Caco-2 (cell line): ENCODE measurements around the gene GFPT2. TPM values are rescaled to one million over a fixed set of nuclear protein-coding genes. Genes with fewer than 3 reads are reported as not detected.

Source experiments
- BruUV-seq: library from RNA; stranded (reverse); fragments of 400-500 nt; replicated peaks from 2 replicates; lab custom pipeline; 2021; lab: Mats Ljungman, UMichigan
- CTCF ChIA-PET: fragments of 300-600 bp; sonication (Branson Sonifier 250); formaldehyde crosslinking; loops from one replicate; lab custom pipeline; 2022; ENCODE audit warnings: antibody characterized with exemption; lab: Charles Lee
- POLR2A ChIA-PET: fragments of 300-600 bp; sonication (Branson Sonifier 250); formaldehyde crosslinking; loops from one replicate; lab custom pipeline; 2022; ENCODE audit warnings: antibody characterized with exemption; lab: Charles Lee
- DNase-seq, 2 experiments: peaks; one replicate each; pipeline versions ENCODE4 v3.0.0 to v3.0.0-alpha.2; 2020 to 2022
- H3K27me3 ChIP-seq: replicated peaks from 2 replicates; pipeline ENCODE4 v1.6.0; 2011; ENCODE audit warnings: low read length; ENCODE audit not compliant: control insufficient read depth, insufficient read depth
- H3K36me3 ChIP-seq: 2 replicates; pipeline ENCODE4 v1.5.1; 2011; ENCODE audit warnings: low read length; ENCODE audit not compliant: control insufficient read depth, insufficient read depth
- H3K4me1 ChIP-seq: fragments of 250-450 bp; sonication (Bioruptor Pico); 2 replicates; pipeline ENCODE4 v1.5.1; 2020; ENCODE audit warnings: mild to moderate bottlenecking
- H3K4me3 ChIP-seq: 2 replicates; pipeline ENCODE4 v1.5.1; 2011; ENCODE audit warnings: low read depth, mild to moderate bottlenecking, control low read depth, low read length
- H3K9me3 ChIP-seq: fragments of 250-450 bp; sonication (Bioruptor Pico); 2 replicates; pipeline ENCODE4 v1.5.1; 2020; ENCODE audit warnings: mild to moderate bottlenecking, moderate library complexity
- H3K27ac Mint-ChIP-seq: one replicate; pipeline ENCODE4 v1.8.0; 2022; ENCODE audit warnings: mixed read lengths; ENCODE audit not compliant: unreplicated experiment
- H3K27me3 Mint-ChIP-seq: one replicate; pipeline ENCODE4 v1.8.0; 2022; ENCODE audit warnings: mixed read lengths; ENCODE audit not compliant: insufficient read depth, unreplicated experiment
- H3K36me3 Mint-ChIP-seq: one replicate; pipeline ENCODE4 v1.8.0; 2022; ENCODE audit warnings: mild to moderate bottlenecking, mixed read lengths; ENCODE audit not compliant: insufficient read depth, unreplicated experiment
- H3K4me1 Mint-ChIP-seq: one replicate; pipeline ENCODE4 v1.8.0; 2022; ENCODE audit warnings: low read depth, mixed read lengths; ENCODE audit not compliant: unreplicated experiment
- H3K4me3 Mint-ChIP-seq: one replicate; pipeline ENCODE4 v1.8.0; 2022; ENCODE audit warnings: mild to moderate bottlenecking, moderate library complexity, mixed read lengths; ENCODE audit not compliant: unreplicated experiment
- H3K9me3 Mint-ChIP-seq: one replicate; pipeline ENCODE4 v1.8.0; 2022; ENCODE audit warnings: mixed read lengths; ENCODE audit not compliant: unreplicated experiment
- intact Hi-C: fragments of 100-400 bp; cut with micrococcal nuclease; formaldehyde crosslinking; loops from one replicate; pipeline ENCODE4 v1.10.0; 2022; ENCODE audit not compliant: unreplicated experiment
- total RNA-seq: library from RNA; stranded (reverse); gene quantifications from 2 replicates; pipeline ENCODE4 v1.2.3, GENCODE V29; 2022
- TF ChIP-seq, protein P1 (sequence below), 2 experiments: fragments of 200-600 bp in 1 of 2; IDR thresholded peaks; 1 replicate in 1 of 2; 2 replicates in 1 of 2; pipeline versions ENCODE4 v1.5.1 to v1.8.0; 2011 to 2022; ENCODE audit warnings: antibody characterized with exemption in 1 of 2, control low read depth in 1 of 2, inconsistent platforms in 1 of 2, low read depth in 1 of 2, low read length in 1 of 2, mild to moderate bottlenecking in 1 of 2, moderate library complexity in 1 of 2; ENCODE audit not compliant: insufficient read depth in 1 of 2, severe bottlenecking in 1 of 2, unreplicated experiment in 1 of 2

GFPT2 gene
- total RNA-seq, 1 experiment from 2014 or later: 1.6 TPM

DNA sequence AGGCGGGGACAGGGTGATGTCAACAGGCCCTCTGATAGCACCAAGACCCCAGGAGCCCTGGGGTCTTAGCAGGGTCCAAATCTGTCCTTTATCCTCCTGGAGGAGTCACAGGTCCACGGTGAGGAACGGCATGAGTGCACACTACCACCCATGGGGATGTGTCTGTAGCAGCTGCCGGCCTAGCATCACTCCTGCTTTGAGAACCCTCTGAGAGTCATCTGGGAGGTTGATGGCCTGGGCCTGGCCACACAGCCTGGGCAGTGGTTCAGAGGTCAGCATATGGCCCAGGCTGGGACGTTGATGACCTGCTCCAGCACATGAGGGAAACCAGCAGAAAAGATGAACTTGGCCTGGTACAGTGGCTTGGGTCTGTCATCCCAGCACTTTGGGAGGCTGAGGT is 1.8 kb upstream of the GFPT2 start:
- no peaks in the 10 kb centered on the region for H3K4me1 Mint-ChIP-seq
- DNase-seq: no peak
- TF ChIP-seq, protein P1, sequence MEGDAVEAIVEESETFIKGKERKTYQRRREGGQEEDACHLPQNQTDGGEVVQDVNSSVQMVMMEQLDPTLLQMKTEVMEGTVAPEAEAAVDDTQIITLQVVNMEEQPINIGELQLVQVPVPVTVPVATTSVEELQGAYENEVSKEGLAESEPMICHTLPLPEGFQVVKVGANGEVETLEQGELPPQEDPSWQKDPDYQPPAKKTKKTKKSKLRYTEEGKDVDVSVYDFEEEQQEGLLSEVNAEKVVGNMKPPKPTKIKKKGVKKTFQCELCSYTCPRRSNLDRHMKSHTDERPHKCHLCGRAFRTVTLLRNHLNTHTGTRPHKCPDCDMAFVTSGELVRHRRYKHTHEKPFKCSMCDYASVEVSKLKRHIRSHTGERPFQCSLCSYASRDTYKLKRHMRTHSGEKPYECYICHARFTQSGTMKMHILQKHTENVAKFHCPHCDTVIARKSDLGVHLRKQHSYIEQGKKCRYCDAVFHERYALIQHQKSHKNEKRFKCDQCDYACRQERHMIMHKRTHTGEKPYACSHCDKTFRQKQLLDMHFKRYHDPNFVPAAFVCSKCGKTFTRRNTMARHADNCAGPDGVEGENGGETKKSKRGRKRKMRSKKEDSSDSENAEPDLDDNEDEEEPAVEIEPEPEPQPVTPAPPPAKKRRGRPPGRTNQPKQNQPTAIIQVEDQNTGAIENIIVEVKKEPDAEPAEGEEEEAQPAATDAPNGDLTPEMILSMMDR (IDR thresholded peaks at IDR 0.05; ENCODE audit: insufficient read depth in 1 of 2, low read depth in 1 of 2, low read length in 1 of 2, severe bottlenecking in 1 of 2, unreplicated experiment in 1 of 2): no peak
- no peak overlapping the region for H3K27ac Mint-ChIP-seq
- no peaks in the 10 kb centered on the region for H3K9me3 Mint-ChIP-seq
- no peaks in the 10 kb centered on the region for H3K36me3 Mint-ChIP-seq
- ChIA-PET CTCF (no interaction called here), POLR2A (no interaction called here)
- no peak overlapping the region for H3K4me3 Mint-ChIP-seq
- peaks cover 21% of the 10 kb centered on the region for H3K27me3 Mint-ChIP-seq
- peaks cover 6% of the 10 kb centered on the region for H3K27me3 ChIP-seq
- BruUV-seq: no TSS peak
- no peak overlapping the region for H3K4me3 ChIP-seq
- intact Hi-C loops: loop anchor here (10.0 kb wide), 1 partner anchor 120 kb away; no protein-coding TSS in a partner anchor
- H3K4me1 ChIP-seq: peaks cover 19% of the 10 kb centered on the region
- no peaks in the 10 kb centered on the region for H3K36me3 ChIP-seq
- H3K9me3 ChIP-seq: no peaks in the 10 kb centered on the region

DNA sequence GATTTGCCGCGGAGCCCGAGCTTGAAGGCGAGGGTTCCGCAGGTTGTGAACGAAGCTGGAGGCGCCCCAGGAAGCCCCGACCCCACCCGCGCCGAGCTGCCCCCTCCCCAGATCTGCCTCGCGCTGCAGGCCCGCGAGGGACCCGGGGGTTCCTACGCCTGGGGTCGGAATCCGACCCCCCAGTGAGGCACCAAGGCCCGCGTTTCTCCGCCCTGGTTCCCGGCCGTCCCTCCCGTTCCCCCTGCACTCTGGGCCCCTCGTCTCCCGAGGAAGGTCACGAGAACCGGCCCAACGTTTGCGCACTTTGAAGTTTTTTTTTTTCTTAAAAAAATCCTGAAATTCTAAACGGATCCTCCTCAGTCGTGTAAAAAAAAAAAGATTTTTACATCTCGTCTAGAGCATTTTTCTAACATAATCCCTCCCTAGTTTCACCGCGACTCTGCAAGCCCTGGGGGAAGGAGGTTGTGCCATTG is 880 bp upstream of the GFPT2 start:
- POLR2A ChIA-PET: no interaction called here
- intact Hi-C loops: loop anchor here (10.0 kb wide), 1 partner anchor 121 kb away; no protein-coding TSS in a partner anchor
- Mint-ChIP-seq H3K27me3 (peaks cover 21% of the 10 kb centered on the region), H3K4me1 (no peaks in the 10 kb centered on the region), H3K4me3 (peak overlapping the region; percentile 54), H3K9me3 (no peaks in the 10 kb centered on the region), H3K36me3 (no peaks in the 10 kb centered on the region), H3K27ac (no peak overlapping the region)
- TF ChIP-seq, protein P1 (IDR thresholded peaks at IDR 0.05; ENCODE audit: insufficient read depth in 1 of 2, low read depth in 1 of 2, low read length in 1 of 2, severe bottlenecking in 1 of 2, unreplicated experiment in 1 of 2): no peak
- Histone ChIP-seq H3K9me3 (no peaks in the 10 kb centered on the region), H3K4me1 (peaks cover 19% of the 10 kb centered on the region), H3K27me3 (peaks cover 6% of the 10 kb centered on the region), H3K36me3 (no peaks in the 10 kb centered on the region), H3K4me3 (peak overlapping the region; percentile 47)
- DNase-seq: no peak
- BruUV-seq: no TSS peak
- CTCF ChIA-PET: no interaction called here

DNA sequence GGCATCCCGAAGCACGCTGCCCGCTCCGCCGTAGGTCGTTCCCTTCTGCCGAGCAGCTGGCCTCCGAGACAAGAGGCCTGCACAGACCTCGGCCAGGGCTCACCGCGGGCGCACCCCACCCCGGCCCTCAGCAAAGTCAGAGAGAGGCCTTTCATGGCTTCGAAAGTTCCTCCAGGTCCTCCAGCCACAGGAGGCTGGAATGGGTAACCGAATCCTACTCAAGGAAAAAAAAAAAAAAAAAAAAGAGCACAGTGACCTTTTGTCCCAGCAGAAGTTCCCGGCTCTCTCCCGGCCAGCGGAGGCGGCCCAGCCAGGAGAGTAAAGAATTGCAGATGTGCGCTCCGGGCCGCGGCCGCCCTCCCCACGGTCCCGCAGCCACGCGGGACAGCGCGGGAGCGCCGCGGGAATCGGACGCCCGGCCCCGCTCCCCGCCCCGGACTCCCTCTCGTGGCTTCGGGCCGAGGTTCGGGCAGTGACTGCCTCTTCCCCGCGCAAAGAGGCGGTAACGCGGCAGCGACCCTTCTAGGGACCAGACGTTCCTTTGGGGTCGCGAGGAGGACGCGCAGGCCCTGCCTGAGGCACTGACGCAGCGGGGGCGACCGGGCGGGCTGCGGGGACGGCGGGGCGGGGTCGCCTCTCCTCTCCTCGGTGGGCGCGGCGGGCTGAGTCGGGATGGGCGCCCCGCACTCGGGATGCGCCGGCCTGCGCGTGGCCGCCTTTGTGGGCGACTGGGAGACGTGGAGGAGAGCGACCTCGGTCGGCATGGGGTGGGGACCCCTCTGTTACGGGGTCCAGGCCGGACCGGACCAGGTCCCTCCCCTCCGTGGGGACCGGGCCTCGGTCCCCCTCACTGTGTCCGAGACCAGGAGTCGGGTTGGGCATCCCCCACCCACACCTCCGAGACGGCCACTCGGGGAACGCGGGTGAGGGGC is 754 bp downstream of the GFPT2 start:
- Histone ChIP-seq H3K36me3 (no peaks in the 10 kb centered on the region), H3K9me3 (no peaks in the 10 kb centered on the region), H3K27me3 (peaks cover 6% of the 10 kb centered on the region), H3K4me1 (peaks cover 19% of the 10 kb centered on the region), H3K4me3 (peak overlapping the region; percentile 47)
- peak in 1 of 2 experiments; percentile 35 for DNase-seq
- intact Hi-C loops: loop anchor here (10.0 kb wide), 1 partner anchor 122 kb away; no protein-coding TSS in a partner anchor
- TF ChIP-seq, protein P1 (IDR thresholded peaks at IDR 0.05; ENCODE audit: insufficient read depth in 1 of 2, low read depth in 1 of 2, low read length in 1 of 2, severe bottlenecking in 1 of 2, unreplicated experiment in 1 of 2): no peak
- peaks cover 21% of the 10 kb centered on the region for H3K27me3 Mint-ChIP-seq
- ChIA-PET CTCF (interaction anchor here (0.6 to 0.7 kb wide), 2 partner anchors 255 to 703 kb away, joined by 3 read pairs; no protein-coding TSS in a partner anchor), POLR2A (interaction anchor here (0.6 kb wide), 1 partner anchor 281 kb away, joined by 6 read pairs; no protein-coding TSS in a partner anchor)
- H3K27ac Mint-ChIP-seq: no peak overlapping the region
- no TSS peak for BruUV-seq
- H3K36me3 Mint-ChIP-seq: no peaks in the 10 kb centered on the region
- H3K9me3 Mint-ChIP-seq: no peaks in the 10 kb centered on the region
- peak overlapping the region; percentile 57 for H3K4me3 Mint-ChIP-seq
- H3K4me1 Mint-ChIP-seq: no peaks in the 10 kb centered on the region
